ENCODE measurements around the gene PSMD8.

PSMD8 gene

DNA sequence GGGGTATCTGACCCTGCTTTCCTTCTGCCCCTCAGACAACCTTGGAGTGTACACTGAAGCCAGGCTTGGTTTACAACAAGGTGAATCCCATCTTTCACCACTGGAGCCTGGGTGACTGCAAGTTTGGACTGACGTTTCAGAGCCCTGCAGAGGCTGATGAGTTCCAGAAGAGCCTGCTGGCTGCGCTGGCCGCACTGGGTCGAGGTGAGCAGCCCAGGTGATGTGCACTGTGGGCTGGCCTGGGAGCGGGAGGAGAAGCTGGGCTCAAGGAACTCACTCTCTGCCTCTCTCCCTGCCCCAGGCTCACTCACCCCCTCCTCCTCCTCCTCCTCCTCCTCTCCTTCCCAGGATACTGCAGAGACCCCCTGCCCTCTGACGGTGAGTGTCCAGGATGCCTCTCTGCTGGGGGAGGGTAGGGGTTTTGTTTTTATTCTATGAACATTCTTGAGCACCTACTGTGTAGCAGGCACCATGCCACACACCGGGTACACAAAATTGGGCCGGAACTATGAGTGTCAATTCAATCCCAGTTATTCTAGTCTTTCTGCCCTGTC is 17.6 kb downstream of the PSMD8 start:
- Histone ChIP-seq H3K36me3 (replicated peaks; ENCODE audit: low read depth, low read length) (no peaks in the 10 kb centered on the region), H3K9me3 (ENCODE audit: insufficient read depth, low read length) (no peaks in the 10 kb centered on the region), H3K27me3 (ENCODE audit: low read depth, low read length) (no peaks in the 10 kb centered on the region), H3K4me2 (ENCODE audit: low read length) (no peak overlapping the region), H2AFZ (ENCODE audit: low read depth, low read length) (no peak overlapping the region), H4K20me1 (ENCODE audit: insufficient read depth, low read length) (no peaks in the 10 kb centered on the region), H3K9ac (ENCODE audit: low read length) (no peak overlapping the region), H3K4me3 (ENCODE audit: low read length) (no peak overlapping the region), H3K79me2 (ENCODE audit: low read length) (no peaks in the 10 kb centered on the region), H3K4me1 (ENCODE audit: low read length) (peaks cover 5% of the 10 kb centered on the region; the same call in 1 of the 2 replicates), H3K27ac (ENCODE audit: low read length) (no peak overlapping the region)
- TF ChIP-seq EZH2phosphoT487 (IDR thresholded peaks at IDR 0.05; ENCODE audit: low read depth): no peak
- TF ChIP-seq, protein P1, sequence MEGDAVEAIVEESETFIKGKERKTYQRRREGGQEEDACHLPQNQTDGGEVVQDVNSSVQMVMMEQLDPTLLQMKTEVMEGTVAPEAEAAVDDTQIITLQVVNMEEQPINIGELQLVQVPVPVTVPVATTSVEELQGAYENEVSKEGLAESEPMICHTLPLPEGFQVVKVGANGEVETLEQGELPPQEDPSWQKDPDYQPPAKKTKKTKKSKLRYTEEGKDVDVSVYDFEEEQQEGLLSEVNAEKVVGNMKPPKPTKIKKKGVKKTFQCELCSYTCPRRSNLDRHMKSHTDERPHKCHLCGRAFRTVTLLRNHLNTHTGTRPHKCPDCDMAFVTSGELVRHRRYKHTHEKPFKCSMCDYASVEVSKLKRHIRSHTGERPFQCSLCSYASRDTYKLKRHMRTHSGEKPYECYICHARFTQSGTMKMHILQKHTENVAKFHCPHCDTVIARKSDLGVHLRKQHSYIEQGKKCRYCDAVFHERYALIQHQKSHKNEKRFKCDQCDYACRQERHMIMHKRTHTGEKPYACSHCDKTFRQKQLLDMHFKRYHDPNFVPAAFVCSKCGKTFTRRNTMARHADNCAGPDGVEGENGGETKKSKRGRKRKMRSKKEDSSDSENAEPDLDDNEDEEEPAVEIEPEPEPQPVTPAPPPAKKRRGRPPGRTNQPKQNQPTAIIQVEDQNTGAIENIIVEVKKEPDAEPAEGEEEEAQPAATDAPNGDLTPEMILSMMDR (IDR thresholded peaks at IDR 0.05; ENCODE audit: low read depth, low read length): no peak

DNA sequence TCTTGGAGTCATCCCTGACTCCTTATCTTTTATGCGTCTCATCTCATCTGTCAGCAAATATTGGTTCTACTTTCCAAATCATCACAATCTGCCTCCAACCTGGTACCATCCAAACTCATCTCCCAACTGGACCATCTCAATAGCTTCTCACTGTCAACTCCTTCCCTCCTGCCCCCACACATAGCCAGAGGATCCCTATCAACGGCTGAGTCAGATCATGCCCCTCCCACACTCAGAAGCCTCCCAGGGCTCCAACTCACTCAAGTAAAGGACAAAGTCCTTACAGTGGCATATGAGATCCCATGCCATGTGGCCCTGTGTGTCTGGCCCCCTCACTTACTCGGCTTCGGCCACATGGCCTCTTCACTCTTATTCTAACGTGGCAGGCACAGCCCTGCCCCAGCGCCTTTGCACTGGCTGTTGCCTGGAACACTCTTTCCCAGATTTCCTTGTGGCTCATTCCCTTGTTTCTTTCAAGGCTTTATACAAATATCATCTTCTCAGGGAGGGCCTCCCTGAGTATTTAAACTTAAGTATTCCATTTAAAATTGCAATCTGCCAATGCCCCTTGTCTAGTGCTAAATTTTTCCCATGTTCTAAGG is 18.4 kb downstream of the PSMD8 start:
- Histone ChIP-seq H3K9me3 (ENCODE audit: insufficient read depth, low read length) (no peaks in the 10 kb centered on the region), H3K27me3 (ENCODE audit: low read depth, low read length) (no peaks in the 10 kb centered on the region), H3K9ac (ENCODE audit: low read length) (no peak overlapping the region), H4K20me1 (ENCODE audit: insufficient read depth, low read length) (no peaks in the 10 kb centered on the region), H3K4me2 (ENCODE audit: low read length) (no peak overlapping the region), H3K36me3 (replicated peaks; ENCODE audit: low read depth, low read length) (no peaks in the 10 kb centered on the region), H2AFZ (ENCODE audit: low read depth, low read length) (no peak overlapping the region), H3K27ac (ENCODE audit: low read length) (no peak overlapping the region), H3K4me3 (ENCODE audit: low read length) (no peak overlapping the region), H3K79me2 (ENCODE audit: low read length) (no peaks in the 10 kb centered on the region), H3K4me1 (ENCODE audit: low read length) (no peaks in the 10 kb centered on the region; the same call in 1 of the 2 replicates)
- TF ChIP-seq EZH2phosphoT487 (IDR thresholded peaks at IDR 0.05; ENCODE audit: low read depth): no peak
- TF ChIP-seq, protein P1 (IDR thresholded peaks at IDR 0.05; ENCODE audit: low read depth, low read length): no peak

DNA sequence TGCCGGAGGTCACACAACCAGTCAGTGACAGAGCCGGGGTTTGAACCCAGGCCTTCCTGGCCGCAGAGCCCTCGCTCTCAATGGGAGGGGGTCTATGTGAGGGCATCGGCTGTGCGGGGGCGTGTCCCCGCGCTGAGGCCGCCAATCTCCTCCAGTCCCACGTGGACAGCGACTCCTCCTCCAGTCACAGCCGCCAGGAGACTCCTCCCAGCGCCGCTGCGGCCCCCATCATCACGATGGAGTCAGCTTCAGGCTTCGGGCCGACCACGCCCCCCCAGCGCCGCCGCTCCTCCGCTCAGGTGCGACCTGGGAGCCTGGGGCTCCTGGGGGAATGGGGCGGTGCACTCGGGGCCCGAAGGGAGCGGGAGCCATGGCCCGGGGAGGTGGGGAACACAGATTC is 20.1 kb downstream of the PSMD8 start:
- Histone ChIP-seq H4K20me1 (ENCODE audit: insufficient read depth, low read length) (no peaks in the 10 kb centered on the region), H3K79me2 (ENCODE audit: low read length) (no peaks in the 10 kb centered on the region), H3K9me3 (ENCODE audit: insufficient read depth, low read length) (no peaks in the 10 kb centered on the region), H3K4me2 (ENCODE audit: low read length) (no peak overlapping the region), H3K4me1 (ENCODE audit: low read length) (no peaks in the 10 kb centered on the region), H3K27ac (ENCODE audit: low read length) (no peak overlapping the region), H2AFZ (ENCODE audit: low read depth, low read length) (no peak overlapping the region), H3K4me3 (ENCODE audit: low read length) (no peak overlapping the region), H3K9ac (ENCODE audit: low read length) (no peak overlapping the region), H3K36me3 (replicated peaks; ENCODE audit: low read depth, low read length) (no peaks in the 10 kb centered on the region), H3K27me3 (ENCODE audit: low read depth, low read length) (no peaks in the 10 kb centered on the region)
- TF ChIP-seq, protein P1 (IDR thresholded peaks at IDR 0.05; ENCODE audit: low read depth, low read length): no peak
- TF ChIP-seq EZH2phosphoT487 (IDR thresholded peaks at IDR 0.05; ENCODE audit: low read depth): no peak

DNA sequence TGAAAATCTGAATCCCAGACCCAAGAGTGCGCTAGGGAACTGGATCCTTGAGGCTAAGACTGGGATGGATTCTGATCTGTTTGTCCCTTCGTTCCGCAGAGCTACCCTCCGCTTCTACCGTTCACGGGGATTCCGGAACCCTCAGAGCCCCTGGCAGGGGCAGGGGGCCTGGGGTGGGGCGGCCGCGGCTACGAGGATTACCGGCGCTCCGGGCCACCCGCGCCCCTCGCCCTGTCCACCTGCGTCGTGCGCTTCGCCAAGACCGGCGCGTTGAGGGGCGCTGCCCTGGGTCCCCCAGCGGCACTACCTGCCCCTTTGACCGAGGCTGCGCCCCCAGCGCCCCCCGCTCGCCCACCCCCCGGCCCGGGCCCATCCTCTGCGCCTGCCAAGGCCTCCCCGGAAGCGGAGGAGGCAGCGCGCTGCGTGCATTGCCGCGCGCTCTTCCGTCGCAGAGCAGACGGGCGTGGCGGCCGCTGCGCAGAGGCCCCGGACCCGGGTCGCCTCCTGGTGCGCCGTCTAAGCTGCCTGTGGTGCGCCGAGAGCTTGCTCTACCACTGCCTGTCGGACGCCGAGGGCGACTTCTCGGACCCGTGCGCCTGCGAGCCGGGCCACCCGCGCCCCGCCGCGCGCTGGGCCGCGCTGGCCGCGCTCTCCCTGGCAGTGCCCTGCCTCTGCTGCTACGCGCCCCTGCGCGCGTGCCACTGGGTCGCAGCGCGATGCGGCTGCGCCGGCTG is 21.2 kb downstream of the PSMD8 start:
- Histone ChIP-seq H3K4me1 (ENCODE audit: low read length) (no peaks in the 10 kb centered on the region), H3K9me3 (ENCODE audit: insufficient read depth, low read length) (no peaks in the 10 kb centered on the region), H3K36me3 (replicated peaks; ENCODE audit: low read depth, low read length) (no peaks in the 10 kb centered on the region), H3K4me3 (ENCODE audit: low read length) (no peak overlapping the region), H3K79me2 (ENCODE audit: low read length) (no peaks in the 10 kb centered on the region), H2AFZ (ENCODE audit: low read depth, low read length) (no peak overlapping the region), H3K27ac (ENCODE audit: low read length) (no peak overlapping the region), H3K9ac (ENCODE audit: low read length) (no peak overlapping the region), H3K4me2 (ENCODE audit: low read length) (no peak overlapping the region), H4K20me1 (ENCODE audit: insufficient read depth, low read length) (no peaks in the 10 kb centered on the region), H3K27me3 (ENCODE audit: low read depth, low read length) (no peaks in the 10 kb centered on the region)
- TF ChIP-seq, protein P1 (IDR thresholded peaks at IDR 0.05; ENCODE audit: low read depth, low read length): no peak
- no peak for TF ChIP-seq EZH2phosphoT487 (IDR thresholded peaks at IDR 0.05; ENCODE audit: low read depth)

All from OCI-LY3 (cell line).